Activated naive CD4-positive, alpha-beta T cell treated with anti-CD3 and anti-CD28 coated beads, Interleukin-2, amount 50 U/mL, for 16 hours (primary cell): ENCODE measurements around the gene KRTAP9-8.
"Not testable (repeated sequence)": the region's sequence is repeated elsewhere in the genome, so short reads cannot be mapped to it uniquely, and the experiment has no call there.

ENCODE experiments used
- DNase-seq: peaks from one replicate; pipeline ENCODE4 v3.0.0-alpha.2; 2020

The KRTAP9-8 gene

DNA sequence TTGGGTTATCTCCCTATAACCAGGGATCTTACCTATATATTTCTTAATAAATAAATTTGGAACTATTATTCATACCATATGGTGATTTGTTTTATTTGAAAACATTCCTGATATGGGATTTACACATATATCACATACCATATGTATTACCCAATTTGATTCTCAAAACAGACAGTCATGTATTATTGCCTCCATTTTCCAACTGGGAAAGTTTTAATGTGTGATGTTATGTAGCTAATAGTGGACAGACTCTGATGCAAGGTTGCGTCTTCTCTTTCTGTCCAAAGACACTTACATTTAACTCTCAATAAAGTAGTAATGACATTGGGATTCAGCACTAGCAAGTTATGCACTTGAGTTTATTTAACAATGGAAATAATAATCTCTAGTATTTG lies 18.5 kb downstream of the KRTAP9-8 start:
- no peak for DNase-seq

DNA sequence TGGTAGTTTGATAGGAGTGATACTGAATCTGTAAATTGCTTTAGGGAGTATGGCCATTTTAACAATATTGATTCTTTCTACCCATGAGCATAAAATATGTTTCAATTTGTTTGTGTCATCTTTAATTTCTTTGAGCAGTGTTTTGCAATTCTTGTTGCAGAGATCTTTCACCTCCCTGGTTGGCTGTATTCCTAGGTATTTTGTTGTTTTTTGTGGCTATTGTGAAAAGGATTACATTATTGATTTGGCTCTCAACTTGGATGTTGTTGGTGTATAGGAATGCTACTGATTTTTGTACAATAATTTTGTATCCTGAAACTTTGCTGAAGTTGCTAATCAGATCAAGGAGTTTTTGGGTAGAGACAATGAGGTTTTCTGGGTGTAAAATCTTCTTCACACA lies 20.6 kb downstream of the KRTAP9-8 start:
- no peak for DNase-seq

DNA sequence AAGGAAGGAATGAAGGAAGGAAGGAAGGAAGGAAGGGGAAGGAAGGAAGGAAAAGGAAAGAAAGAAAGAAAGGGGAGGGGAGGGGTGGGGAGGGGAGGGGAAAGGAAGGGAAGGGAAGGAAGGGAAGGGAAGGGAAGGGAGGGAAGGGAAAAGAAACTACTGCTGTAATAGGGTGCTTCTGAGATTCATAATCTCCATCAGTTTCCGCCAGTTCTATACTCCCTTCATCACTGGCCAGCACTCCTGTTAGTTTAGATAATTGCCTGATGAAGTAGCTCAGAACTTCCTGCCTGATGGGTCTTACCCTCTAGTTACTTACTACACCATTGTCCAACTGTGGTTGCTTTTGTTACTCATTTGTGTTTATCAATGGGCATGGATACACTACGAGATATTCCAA lies 25.4 kb downstream of the KRTAP9-8 start:
- DNase-seq = no peak

DNA sequence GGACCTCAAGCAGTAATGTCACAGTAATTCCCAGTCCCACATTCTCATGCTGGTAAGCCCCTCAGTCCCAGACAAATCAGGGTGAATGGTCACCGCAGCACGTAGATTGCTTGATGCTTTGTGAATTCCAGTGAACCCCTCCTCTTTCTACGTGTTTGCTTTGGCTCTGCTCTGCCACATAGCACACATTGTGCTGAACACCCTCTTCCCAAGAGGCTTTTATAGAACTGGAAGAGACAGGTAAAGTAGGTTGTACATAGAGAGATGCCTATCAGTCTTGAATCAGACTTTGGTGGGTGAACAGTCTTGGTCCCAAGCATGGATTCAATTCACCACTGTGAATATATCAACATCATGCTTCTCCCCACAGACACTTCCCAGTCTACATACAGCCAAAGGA lies 26.8 kb downstream of the KRTAP9-8 start:
- no peak for DNase-seq

DNA sequence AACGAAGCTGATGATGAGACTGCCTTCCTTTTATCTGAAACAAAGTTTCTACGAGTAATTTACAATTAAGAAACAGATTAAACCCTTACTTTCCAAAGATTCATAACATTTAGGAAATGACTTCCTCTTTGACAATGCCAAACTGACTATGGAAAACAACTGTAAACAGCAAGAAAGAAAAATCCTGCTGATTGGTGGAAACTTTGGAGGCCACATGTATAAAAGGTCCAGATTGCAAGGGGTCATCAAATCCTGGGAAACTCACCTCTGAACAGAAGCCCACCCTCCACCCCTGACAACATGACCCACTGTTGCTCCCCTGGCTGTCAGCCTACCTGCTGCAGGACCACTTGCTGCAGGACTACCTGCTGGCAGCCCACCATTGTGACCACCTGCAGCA lies 27.3 kb downstream of the KRTAP9-8 start, which contains the start of gene KRTAP9-6:
KRTAP9-6 (plus strand) TSS at position 301 of the 400 bp plus-strand sequence; CDS start at position 301, 0 bp downstream.
- no peak for DNase-seq

DNA sequence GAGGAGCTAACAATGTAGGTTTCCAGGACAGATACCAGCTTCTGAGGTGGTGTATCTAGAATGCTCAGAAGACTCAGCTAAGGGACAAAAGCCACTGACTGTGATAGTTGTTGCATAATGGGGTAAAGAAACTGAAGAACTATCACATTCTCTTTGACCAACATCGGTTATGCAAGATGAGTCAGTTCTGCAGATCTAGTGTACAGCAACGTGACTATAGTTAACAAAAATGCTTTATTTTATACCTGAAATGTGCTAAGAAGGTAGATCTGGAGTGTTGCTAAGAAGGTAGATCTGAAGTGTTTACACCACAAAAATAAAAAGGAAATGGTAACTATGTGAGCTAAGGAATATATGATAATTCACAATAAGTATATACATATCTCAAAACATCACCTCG lies 29.9 kb downstream of the KRTAP9-8 start:
- no peak for DNase-seq

DNA sequence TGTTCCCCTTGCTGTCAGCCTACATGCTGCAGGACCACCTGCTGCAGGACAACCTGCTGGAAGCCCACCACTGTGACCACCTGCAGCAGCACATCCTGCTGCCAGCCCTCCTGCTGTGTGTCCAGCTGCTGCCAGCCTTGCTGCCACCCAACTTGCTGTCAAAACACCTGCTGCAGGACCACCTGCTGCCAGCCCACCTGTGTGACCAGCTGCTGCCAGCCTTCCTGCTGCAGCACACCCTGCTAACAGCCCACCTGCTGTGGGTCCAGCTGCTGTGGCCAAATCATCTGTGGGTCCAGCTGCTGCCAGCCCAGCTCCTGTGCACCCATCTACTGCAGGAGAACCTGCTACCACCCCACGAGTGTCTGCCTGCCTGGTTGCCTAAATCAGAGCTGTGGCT lies 33.5 kb downstream of the KRTAP9-8 start:
- DNase-seq = not testable (repeated sequence)

DNA sequence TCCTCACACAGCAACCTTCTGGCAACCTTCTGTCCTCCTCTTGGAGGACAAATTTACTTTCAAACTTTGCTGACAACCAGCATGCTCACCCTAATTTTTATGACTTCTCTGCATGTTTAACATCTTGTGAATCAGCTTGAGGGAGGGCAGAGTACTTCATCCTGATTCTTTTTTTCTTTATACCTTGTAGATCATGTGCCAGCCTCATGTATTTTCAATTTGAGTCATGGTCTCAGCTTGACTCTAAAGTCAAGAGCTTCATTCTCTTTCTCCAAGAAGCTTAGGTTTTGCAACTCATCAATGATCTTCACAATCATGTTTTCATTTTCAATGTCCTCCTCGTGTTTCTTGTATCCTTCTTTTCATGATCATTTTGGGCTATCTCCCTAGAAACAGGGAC lies 34.1 kb downstream of the KRTAP9-8 start:
- DNase-seq = no peak

DNA sequence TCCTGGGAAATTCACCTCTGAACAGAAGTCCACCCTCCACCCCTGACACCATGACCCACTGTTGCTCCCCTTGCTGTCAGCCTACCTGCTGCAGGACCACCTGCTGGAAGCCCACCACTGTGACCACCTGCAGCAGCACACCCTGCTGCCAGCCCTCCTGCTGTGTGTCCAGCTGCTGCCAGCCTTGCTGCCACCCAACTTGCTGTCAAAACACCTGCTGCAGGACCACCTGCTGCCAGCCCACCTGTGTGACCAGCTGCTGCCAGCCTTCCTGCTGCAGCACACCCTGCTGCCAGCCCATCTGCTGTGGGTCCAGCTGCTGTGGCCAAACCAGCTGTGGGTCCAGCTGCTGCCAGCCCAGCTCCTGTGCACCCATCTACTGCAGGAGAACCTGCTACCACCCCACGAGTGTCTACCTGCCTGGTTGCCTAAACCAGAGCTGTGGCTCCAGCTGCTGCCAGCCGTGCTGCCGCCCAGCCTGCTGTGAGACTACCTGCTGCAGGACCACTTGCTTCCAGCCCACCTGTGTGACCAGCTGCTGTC lies 37.9 kb downstream of the KRTAP9-8 start, which contains the start of gene KRTAP9-7:
KRTAP9-7 (plus strand) TSS at position 51 of the 543 bp plus-strand sequence; CDS start at position 51, 0 bp downstream.
- not testable (repeated sequence) for DNase-seq

DNA sequence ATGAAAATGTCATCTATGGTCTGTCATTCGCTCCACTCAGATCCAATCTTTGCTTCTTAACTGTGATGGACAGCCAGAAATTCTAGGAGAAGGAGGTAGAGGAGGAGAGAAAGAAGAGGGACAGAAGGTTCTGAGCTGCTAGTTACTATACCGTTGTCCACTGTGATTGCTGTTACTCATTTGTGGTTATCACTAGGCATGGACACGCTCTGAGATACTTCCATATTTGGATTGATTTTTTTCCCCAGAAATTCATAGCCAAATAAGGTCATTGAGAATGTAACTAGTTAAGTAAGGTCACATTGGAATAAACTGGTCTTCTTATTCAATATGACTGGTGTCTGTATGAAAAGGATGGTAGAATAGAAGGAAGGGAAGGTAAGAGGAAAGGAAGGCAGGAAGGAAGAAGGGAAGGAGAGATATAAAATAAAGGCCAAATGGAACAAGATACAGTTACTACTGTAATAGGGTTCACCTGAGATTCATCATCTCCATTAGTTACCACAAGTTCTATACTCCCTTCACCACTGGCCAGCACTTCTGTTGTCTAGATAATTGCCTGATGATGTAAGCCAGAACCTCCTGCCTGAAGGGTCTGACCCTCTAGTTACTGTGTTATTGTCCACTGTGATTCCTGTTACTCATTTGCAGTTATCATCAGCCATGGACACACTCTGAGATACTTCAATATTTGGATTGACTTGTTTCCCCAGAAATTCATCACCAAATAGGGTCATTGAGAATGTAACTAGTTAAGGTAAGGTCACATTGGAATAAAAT lies 40.6 kb downstream of the KRTAP9-8 start:
- no peak for DNase-seq

DNA sequence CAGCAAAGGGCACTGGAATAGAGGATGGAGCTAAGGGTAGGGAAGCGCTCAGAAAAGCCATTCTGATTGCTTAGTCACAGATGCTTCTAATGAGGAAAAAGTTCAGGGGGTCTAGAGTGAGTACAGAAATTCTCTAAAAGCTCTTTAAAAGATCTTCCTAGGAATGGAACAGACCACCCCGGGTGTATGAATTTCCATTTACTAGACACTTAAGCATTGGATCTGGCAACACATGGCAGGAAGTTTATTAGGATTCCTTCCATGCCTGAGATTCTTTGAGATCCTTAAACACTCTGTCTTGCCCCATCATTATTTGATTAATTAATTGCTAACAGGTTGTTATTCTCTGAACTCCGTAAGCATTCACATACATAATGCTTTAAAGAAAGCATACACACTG lies 46.2 kb downstream of the KRTAP9-8 start:
- no peak for DNase-seq

DNA sequence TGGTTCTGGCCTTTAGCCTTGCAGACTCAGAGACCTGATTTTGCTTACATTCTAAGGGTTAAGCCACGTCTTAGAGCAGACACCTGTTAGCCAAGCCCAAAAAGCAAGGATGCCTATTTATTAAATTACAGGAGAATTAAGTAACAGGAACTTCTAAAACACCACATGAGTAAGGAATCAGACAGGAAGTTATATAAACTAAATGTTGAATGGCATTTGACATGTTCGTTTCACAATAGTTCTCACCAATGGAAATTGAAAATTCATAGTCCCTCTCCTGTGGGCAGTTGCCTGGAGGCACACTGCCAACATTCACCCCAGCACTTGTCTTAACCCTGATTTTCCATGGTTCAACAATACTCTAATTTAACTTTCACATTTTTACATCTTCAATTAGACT lies 46.7 kb downstream of the KRTAP9-8 start:
- no peak for DNase-seq

DNA sequence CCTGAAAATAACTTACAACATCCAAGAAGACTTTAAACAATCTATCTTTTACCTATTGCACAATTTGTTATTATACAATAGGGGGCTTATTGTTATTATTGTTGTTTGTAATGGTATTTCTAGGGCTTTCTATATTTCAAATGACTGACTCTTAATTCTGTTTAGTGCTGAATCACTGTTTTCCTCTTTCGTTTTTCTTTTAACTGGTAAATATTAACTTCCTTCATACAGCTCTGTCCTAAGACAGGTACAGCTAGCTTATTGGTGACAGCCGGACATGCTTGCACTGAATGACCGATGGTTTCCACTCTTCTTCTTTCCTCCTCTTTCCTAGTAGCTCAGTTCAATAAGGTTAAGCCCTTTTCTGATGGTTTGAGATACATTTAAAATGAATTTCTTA lies 49.3 kb downstream of the KRTAP9-8 start:
- no peak for DNase-seq
